Raji (cell line): ENCODE measurements around the gene SRPRA.
A peak's percentile ranks its signal among the peaks of the same experiment; 100 is the strongest.

Experiments
- POLR2A ChIP-seq: IDR thresholded peaks from 2 replicates; pipeline ENCODE4 v1.6.1; 2011; ENCODE audit warnings: low read depth, low read length, control low read depth; ENCODE audit not compliant: insufficient read depth

SRPRA gene

GRCh38 chr11:126268708-126269579 lies at the start of gene SRPRA, which contains the start of gene FOXRED1:
Gene SRPRA, minus strand, starts transcription at chr11:126268895. Its CDS starts 91 bp downstream, at chr11:126268804.
Gene FOXRED1, plus strand, starts transcription at chr11:126269154. Its CDS starts 53 bp downstream, at chr11:126269207.
- TF ChIP-seq POLR2A, result peak; percentile 90

GRCh38 chr11:126317756-126318573 lies 49.3 kb upstream of the SRPRA start:
- TF ChIP-seq POLR2A, result no peak

GRCh38 chr11:126317432-126317755 lies 48.7 kb upstream of the SRPRA start:
- no peak for TF ChIP-seq POLR2A

- no peak for TF ChIP-seq POLR2A
Observed at GRCh38 chr11:126313826-126314225, 45.1 kb upstream of the SRPRA start.

GRCh38 chr11:126312961-126313360 lies 44.3 kb upstream of the SRPRA start:
- TF ChIP-seq POLR2A, result no peak

- no peak for TF ChIP-seq POLR2A
Observed at GRCh38 chr11:126311401-126312291, 43.0 kb upstream of the SRPRA start.

- no peak for TF ChIP-seq POLR2A
Observed at GRCh38 chr11:126310992-126311310, 42.3 kb upstream of the SRPRA start.

GRCh38 chr11:126310200-126310991 lies 41.7 kb upstream of the SRPRA start:
- no peak for TF ChIP-seq POLR2A

- TF ChIP-seq POLR2A, result no peak
Observed at GRCh38 chr11:126308271-126308671, 39.6 kb upstream of the SRPRA start.

GRCh38 chr11:126307706-126308105 lies 39.0 kb upstream of the SRPRA start:
- TF ChIP-seq POLR2A, result no peak

GRCh38 chr11:126305699-126306098 lies 37.0 kb upstream of the SRPRA start:
- TF ChIP-seq POLR2A, result no peak

- TF ChIP-seq POLR2A, result no peak
Observed at GRCh38 chr11:126304457-126305075, 35.9 kb upstream of the SRPRA start.

GRCh38 chr11:126303623-126304456 lies 35.1 kb upstream of the SRPRA start, which contains the start of gene DCPS:
Gene DCPS, plus strand, starts transcription at chr11:126304060. Its CDS starts 21 bp downstream, at chr11:126304081.
- TF ChIP-seq POLR2A, result peak; percentile 99
